22Rv1 (cell line): Measurements from ENCODE around the gene IFITM10.

ENCODE experiments used
- H3K27ac ChIP-seq: fragments of 450-650 bp; 2 replicates; pipeline ENCODE4 v1.5.1; 2017
- CTCF ChIP-seq: fragments of 450-650 bp; IDR thresholded peaks from 2 replicates; pipeline ENCODE4 v1.5.1; 2017; ENCODE audit warnings: mild to moderate bottlenecking
- ZFX ChIP-seq: fragments of 450-650 bp; IDR thresholded peaks from 2 replicates; pipeline ENCODE4 v1.6.1; 2017; ENCODE audit warnings: antibody characterized with exemption, borderline replicate concordance

IFITM10 gene

GRCh38 chr11:1750481-1750839 is at the start of gene IFITM10:
TSS of gene IFITM10 (minus strand) at chr11:1750595. CDS start at chr11:1750442, 153 bp downstream.
- no peak within 1 kb of the TSS for H3K27ac ChIP-seq
- TF ChIP-seq ZFX (no peak), CTCF (no peak)

- H3K27ac ChIP-seq: no peak overlapping the region
- TF ChIP-seq ZFX (no peak), CTCF (no peak)
Observed at GRCh38 chr11:1797391-1798125, 47.2 kb upstream of the IFITM10 start.

- TF ChIP-seq ZFX (no peak), CTCF (no peak)
- H3K27ac ChIP-seq: no peak overlapping the region
Observed at GRCh38 chr11:1796413-1797011, 46.1 kb upstream of the IFITM10 start.

- no peak overlapping the region for H3K27ac ChIP-seq
Observed at GRCh38 chr11:1793081-1793480, 42.7 kb upstream of the IFITM10 start.

GRCh38 chr11:1792461-1792860 is 42.1 kb upstream of the IFITM10 start:
- no peak overlapping the region for H3K27ac ChIP-seq
- no peak for TF ChIP-seq ZFX
- no peak for TF ChIP-seq CTCF

More at GRCh38 chr11:1793081-1793480, 42.7 kb upstream of the IFITM10 start:
- TF ChIP-seq CTCF (no peak), ZFX (no peak)

GRCh38 chr11:1791912-1792311 is 41.5 kb upstream of the IFITM10 start:
- H3K27ac ChIP-seq: no peak overlapping the region
- TF ChIP-seq ZFX (no peak), CTCF (no peak)

- H3K27ac ChIP-seq: no peak overlapping the region
- TF ChIP-seq ZFX: no peak
- no peak for TF ChIP-seq CTCF
Observed at GRCh38 chr11:1786466-1786865, 36.1 kb upstream of the IFITM10 start.
